ENCODE data around the gene FKBP4. TPM values are rescaled to one million over a fixed set of nuclear protein-coding genes. Genes with fewer than 3 reads are reported as not detected.

The FKBP4 gene
- total and polyA plus RNA-seq, 9 of the 15 experiments (the other 6 are each of a cell fraction or from before 2014, with no cell fraction given) = 16.3 to 154 (median 90.1) TPM

DNA sequence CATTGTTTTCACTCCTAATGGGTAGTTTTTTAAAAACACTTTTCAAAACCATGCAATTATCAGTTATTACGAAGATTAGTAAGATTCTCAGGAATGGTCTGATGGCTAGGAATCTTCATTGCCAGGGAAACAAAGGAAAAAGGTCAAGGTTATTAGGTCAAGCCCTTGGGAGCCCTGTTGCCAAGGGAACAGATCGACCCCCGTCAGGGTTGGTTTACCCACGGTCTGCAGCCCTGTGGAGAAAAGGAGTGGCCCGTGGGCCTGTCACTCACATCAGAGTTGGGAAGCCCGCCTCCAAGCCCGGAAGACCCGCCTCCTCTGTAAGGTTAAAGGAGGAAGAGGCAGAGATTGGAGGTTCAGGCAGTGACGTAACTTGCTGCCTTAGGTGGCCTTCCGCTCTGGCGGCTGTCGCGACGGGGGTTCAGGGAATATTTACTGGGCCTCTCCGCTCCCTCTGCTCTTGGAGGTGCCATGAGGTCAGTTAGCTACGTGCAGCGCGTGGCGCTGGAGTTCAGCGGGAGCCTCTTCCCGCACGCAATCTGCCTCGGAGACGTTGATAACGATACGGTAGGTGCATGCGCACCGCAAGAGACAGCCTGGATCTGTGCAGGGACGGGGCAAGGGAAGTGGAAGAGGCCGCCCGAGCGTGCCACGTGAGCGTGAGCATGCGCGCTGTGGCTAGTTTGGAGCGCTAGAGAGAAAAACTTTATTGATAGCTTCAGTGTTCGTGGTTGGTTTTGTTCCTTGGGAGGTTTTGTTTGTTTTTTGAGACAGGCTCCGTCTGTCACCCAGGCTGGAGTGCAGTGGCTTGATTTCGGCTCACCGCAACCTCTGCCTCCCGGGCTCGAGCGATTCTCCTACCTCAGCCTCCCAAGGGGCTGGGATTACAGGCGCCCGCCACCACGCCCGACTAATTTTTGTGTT lies 17.8 kb downstream of the FKBP4 start, which contains the start of gene ITFG2 (continued):
- TF ChIP-seq ZNF79 (CRISPR knock-in tag; IDR thresholded peaks at IDR 0.05; ENCODE audit: low read depth) (no peak), ZNF217 (CRISPR knock-in tag; IDR thresholded peaks at IDR 0.05) (no peak), SRSF7 (optimal IDR thresholded peaks at IDR 0.05; ENCODE audit: low read depth, low read length) (no peak), CEBPG (CRISPR knock-in tag; IDR thresholded peaks at IDR 0.05) (no peak), CEBPG (tag; conservative IDR thresholded peaks at IDR 0.05 in 1 of 2, IDR thresholded peaks at IDR 0.05 in 1 of 2) (peak; percentile 39 to 65; a peak in 3 of 4 replicates), POLR3G (IDR thresholded peaks at IDR 0.05; ENCODE audit: extremely low read depth, insufficient read length, insufficient replicate concordance) (no peak), CBX8 (IDR thresholded peaks at IDR 0.05; ENCODE audit: borderline replicate concordance, extremely low read depth, low read depth, low read length, poor library complexity, severe bottlenecking) (no peak), PHF8 (IDR thresholded peaks at IDR 0.05; ENCODE audit: borderline replicate concordance, low read length) (peak; percentile 100), YY1 (IDR thresholded peaks at IDR 0.05; ENCODE audit: borderline replicate concordance in 1 of 3, control insufficient read depth in 1 of 3, extremely low read depth in 1 of 3, insufficient read depth in 3 of 3, insufficient read length in 1 of 3, insufficient replicate concordance in 2 of 3, low read depth in 1 of 3, low read length in 2 of 3) (peak in 2 of 3 experiments; percentile 25 to 47), MYBL2 (IDR thresholded peaks at IDR 0.05; ENCODE audit: low read depth) (no peak; the same call in 1 of the 2 replicates), MYBL2 (CRISPR knock-in tag; IDR thresholded peaks at IDR 0.05; ENCODE audit: borderline replicate concordance) (no peak), FIP1L1 (IDR thresholded peaks at IDR 0.05; ENCODE audit: low read depth, low read length, poor library complexity, severe bottlenecking) (no peak), ZNF175 (CRISPR knock-in tag; IDR thresholded peaks at IDR 0.05; ENCODE audit: low read depth) (no peak), HNRNPLL (IDR thresholded peaks at IDR 0.05; ENCODE audit: low read depth, low read length, poor library complexity, severe bottlenecking) (peak; percentile 76), ZNF583 (CRISPR knock-in tag; IDR thresholded peaks at IDR 0.05) (no peak), ZFP1 (CRISPR knock-in tag; IDR thresholded peaks at IDR 0.05) (no peak), BRCA1 (IDR thresholded peaks at IDR 0.05) (no peak), BRCA1 (CRISPR knock-in tag; IDR thresholded peaks at IDR 0.05) (no peak), FOXK2 (conservative IDR thresholded peaks at IDR 0.05 in 1 of 2, IDR thresholded peaks at IDR 0.05 in 1 of 2; ENCODE audit: low read depth in 2 of 2) (peak; percentile 76), GATA2 (CRISPR knock-in tag; IDR thresholded peaks at IDR 0.05) (no peak)
- TF ChIP-seq, protein P1, sequence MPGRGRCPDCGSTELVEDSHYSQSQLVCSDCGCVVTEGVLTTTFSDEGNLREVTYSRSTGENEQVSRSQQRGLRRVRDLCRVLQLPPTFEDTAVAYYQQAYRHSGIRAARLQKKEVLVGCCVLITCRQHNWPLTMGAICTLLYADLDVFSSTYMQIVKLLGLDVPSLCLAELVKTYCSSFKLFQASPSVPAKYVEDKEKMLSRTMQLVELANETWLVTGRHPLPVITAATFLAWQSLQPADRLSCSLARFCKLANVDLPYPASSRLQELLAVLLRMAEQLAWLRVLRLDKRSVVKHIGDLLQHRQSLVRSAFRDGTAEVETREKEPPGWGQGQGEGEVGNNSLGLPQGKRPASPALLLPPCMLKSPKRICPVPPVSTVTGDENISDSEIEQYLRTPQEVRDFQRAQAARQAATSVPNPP (IDR thresholded peaks at IDR 0.05; ENCODE audit: borderline replicate concordance, insufficient read depth, insufficient read length) = no peak
- TF ChIP-seq, protein P2, sequence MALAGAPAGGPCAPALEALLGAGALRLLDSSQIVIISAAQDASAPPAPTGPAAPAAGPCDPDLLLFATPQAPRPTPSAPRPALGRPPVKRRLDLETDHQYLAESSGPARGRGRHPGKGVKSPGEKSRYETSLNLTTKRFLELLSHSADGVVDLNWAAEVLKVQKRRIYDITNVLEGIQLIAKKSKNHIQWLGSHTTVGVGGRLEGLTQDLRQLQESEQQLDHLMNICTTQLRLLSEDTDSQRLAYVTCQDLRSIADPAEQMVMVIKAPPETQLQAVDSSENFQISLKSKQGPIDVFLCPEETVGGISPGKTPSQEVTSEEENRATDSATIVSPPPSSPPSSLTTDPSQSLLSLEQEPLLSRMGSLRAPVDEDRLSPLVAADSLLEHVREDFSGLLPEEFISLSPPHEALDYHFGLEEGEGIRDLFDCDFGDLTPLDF (CRISPR knock-in tag; IDR thresholded peaks at IDR 0.05) = no peak
